Adrenal gland (tissue), 12 donors: Measurements from ENCODE around the gene SPON2. TPM values are rescaled to one million over a fixed set of nuclear protein-coding genes. Genes with fewer than 3 reads are reported as not detected.
A peak's percentile ranks its signal among the peaks of the same experiment; 100 is the strongest.

Experiments
- DNase-seq, 7 donors: peaks; one replicate each; pipeline ENCODE4 v3.0.0-alpha.2; 2019 to 2020
- H3K27ac ChIP-seq, 5 donors: fragments of 200-600 bp; sonication (generic) in 4 of 5; 1 replicate in 3 of 5; 2 replicates in 2 of 5; pipeline versions ENCODE4 v1.5.1 to v1.8.0; 2016 to 2020; ENCODE audit warnings: mild to moderate bottlenecking in 1 of 5
- H3K27me3 ChIP-seq: fragments of 200-600 bp; 2 replicates; pipeline ENCODE4 v1.8.0; 2021
- H3K36me3 ChIP-seq, 2 donors: fragments of 200-600 bp; replicated peaks in 1 of 2; 1 replicate in 1 of 2; 2 replicates in 1 of 2; pipeline versions ENCODE4 v1.5.1 to v1.8.0; 2018 to 2022
- H3K4me1 ChIP-seq, 2 donors: fragments of 200-600 bp; replicated peaks in 1 of 2; 1 replicate in 1 of 2; 2 replicates in 1 of 2; pipeline versions ENCODE4 v1.5.1 to v1.8.0; 2018 to 2021
- H3K4me3 ChIP-seq, 4 donors: fragments of 200-600 bp; sonication (generic) in 3 of 4; one replicate each; pipeline ENCODE4 v1.5.1; 2016 to 2018
- H3K9me3 ChIP-seq, 3 donors: fragments of 200-600 bp; sonication (generic) in 1 of 3; replicated peaks in 1 of 3; 1 replicate in 2 of 3; 2 replicates in 1 of 3; pipeline versions ENCODE4 v1.5.1 to v1.8.0; 2016 to 2021
- POLR2A ChIP-seq, 2 donors: fragments of 450-650 bp; IDR thresholded peaks; one replicate each; pipeline ENCODE4 v1.6.1; 2017; ENCODE audit warnings: antibody characterized with exemption in 2 of 2, mild to moderate bottlenecking in 2 of 2, moderate library complexity in 1 of 2
- WGBS, 4 donors: extraction: QIAGEN DNeasy Blood & Tissue Kit in 2 of 4; methylation state at CpG; one replicate each; pipeline versions ENCODE4 v1.1.5 to v1.1.7; 2013 to 2017; 5-methylcytosine and 5-hydroxymethylcytosine counted together
- intact Hi-C, 2 donors: fragments of 100-400 bp; cut with DNase I; formaldehyde crosslinking; loops; one replicate each; pipeline versions ENCODE4 v1.14.1 to v1.15.0; 2022 to 2023
- polyA plus RNA-seq, 3 donors: library from polyadenylated mRNA; stranded (reverse); fragments of 200-250 nt in 2 of 3; fragments of 350-450 nt in 1 of 3; fragmentation: Illumina TruSeq in 1 of 3; extraction: RNeasy Lipid Tissue Mini Kit (QIAGEN cat#74804) in 1 of 3; gene quantifications; one replicate each; pipeline ENCODE4 v1.2.3, GENCODE V29; 2013 to 2014
- total RNA-seq, 9 donors: library from RNA; depleted of rRNA in 4 of 9; stranded (reverse); fragments of >200 nt in 4 of 9; fragments of 120-200 nt in 1 of 9; fragmentation: NEBNext Ultra II Directional in 1 of 9; extraction: Animal tissue kit (Norgen Biotek cat#: 25700) in 1 of 9; gene quantifications; one replicate each; pipeline versions ENCODE4 v1.1.0 to v1.2.4, GENCODE V29; 2013 to 2023
- TF ChIP-seq, protein P1 (sequence below), 6 experiments: fragments of 450-650 bp in 4 of 6; fragments of 200-600 bp in 2 of 6; sonication (generic) in 1 of 6; IDR thresholded peaks; 1 replicate in 5 of 6; 2 replicates in 1 of 6; pipeline versions ENCODE4 v1.5.1 to v1.8.0; 2016 to 2021; ENCODE audit warnings: antibody characterized with exemption in 6 of 6, mild to moderate bottlenecking in 2 of 6, moderate library complexity in 1 of 6
- donor health status: healthy with polysubstance abuse.
- donor health status: Bipolar disorder and iron deficiency.
- donor health status: DM: yes; HTN: yes; CAD: no.
- donor health status: DM: no; HTN: no; CAD: no.
- donor health status: DM: no; HTN: no; CAD: no.
- donor health status: DM: yes; HTN: yes; CAD: no.

SPON2 gene
- total and polyA plus RNA-seq, 12 donors, result 4.1 to 206 (median 73.3) TPM

DNA sequence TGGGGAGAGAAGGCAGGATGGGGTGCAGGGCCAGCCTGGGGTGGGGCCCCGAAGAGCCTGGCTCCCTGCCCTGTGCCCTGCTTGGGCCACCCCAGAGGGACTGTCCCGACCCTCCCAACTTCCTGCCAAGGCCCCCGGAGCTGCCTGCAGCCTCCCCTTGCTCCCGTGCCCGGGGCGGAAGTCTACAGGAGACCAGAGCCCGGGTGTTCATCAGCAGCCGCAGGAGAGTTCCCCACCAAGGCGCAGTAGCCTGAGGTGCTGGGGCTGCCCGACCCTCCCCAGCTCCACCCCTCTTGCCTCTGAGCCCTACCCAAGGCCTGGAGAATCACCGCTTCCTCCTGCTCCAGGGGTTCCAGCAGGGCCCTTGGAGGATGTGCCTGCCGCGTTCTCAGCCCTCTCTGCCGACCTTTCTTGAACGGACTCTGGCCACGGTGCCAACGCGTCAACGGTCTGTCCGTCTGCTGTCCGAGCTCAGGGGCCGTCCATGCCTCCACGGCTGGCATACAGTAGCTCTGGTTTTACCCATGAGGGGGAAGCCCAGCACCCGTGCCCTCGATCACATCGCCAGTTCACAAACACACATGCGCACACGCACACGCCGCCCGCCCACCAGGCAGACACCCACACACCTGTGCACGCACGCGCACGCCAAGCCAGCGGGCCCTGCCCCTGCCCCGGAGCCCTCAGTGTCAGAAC, 36.0 kb upstream of the SPON2 start:
- intact Hi-C loops, result no loop called here
- DNase-seq, result peak in 5 of 7 donors; percentile 10 to 55 (median 27)
- TF ChIP-seq POLR2A (IDR thresholded peaks at IDR 0.05), result no peak
- TF ChIP-seq, protein P1, sequence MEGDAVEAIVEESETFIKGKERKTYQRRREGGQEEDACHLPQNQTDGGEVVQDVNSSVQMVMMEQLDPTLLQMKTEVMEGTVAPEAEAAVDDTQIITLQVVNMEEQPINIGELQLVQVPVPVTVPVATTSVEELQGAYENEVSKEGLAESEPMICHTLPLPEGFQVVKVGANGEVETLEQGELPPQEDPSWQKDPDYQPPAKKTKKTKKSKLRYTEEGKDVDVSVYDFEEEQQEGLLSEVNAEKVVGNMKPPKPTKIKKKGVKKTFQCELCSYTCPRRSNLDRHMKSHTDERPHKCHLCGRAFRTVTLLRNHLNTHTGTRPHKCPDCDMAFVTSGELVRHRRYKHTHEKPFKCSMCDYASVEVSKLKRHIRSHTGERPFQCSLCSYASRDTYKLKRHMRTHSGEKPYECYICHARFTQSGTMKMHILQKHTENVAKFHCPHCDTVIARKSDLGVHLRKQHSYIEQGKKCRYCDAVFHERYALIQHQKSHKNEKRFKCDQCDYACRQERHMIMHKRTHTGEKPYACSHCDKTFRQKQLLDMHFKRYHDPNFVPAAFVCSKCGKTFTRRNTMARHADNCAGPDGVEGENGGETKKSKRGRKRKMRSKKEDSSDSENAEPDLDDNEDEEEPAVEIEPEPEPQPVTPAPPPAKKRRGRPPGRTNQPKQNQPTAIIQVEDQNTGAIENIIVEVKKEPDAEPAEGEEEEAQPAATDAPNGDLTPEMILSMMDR (IDR thresholded peaks at IDR 0.05), result no peak
- 67 to 85% (median 74%) methylated on average over 18 to 37 of the region's 37 CpGs for WGBS, 4 donors
- H3K36me3 ChIP-seq, result peaks cover 0 to 21% of the 10 kb centered on the region in 2 donors
- peaks cover 0 to 45% of the 10 kb centered on the region in 2 donors for H3K4me1 ChIP-seq
- no peaks in the 10 kb centered on the region for H3K9me3 ChIP-seq
- H3K27ac ChIP-seq, result peak overlapping the region in 3 of 5 donors; percentile 6 to 90 (median 48)
- H3K27me3 ChIP-seq, result no peaks in the 10 kb centered on the region
- H3K4me3 ChIP-seq, result no peak overlapping the region

DNA sequence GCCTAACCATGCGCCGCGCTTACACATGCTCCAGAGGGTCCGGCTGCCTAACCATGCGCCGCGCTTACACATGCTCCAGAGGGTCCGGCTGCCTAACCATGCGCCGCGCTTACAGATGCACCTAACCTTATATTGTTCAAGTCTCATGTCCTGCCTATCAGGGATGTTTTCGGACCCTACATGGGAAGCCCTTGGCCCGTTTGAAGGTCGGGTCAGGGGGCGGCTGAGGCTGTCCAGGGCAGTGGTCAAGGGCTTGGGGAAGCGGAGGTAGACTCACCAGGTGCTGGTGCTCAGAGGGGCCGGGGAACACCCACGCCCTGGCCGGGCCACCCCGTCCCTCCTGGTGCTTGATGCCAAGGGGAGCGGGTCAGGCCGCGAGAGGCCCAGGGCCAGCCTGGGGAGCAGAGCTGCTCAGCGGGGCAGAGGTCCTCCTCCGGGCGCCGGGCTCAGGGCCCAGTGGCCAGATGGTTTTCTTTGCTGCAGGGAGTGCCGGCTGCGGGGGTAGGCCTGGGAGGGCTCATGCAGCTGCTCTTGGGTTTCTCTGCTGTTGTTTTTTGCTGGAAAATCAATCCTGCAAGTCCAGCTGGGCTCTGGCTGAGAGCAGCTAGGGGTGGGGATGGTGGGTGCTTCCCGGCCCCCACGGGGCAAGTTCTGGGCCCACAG, 35.4 kb upstream of the SPON2 start:
- no peak overlapping the region for H3K4me3 ChIP-seq
- intact Hi-C loops, result no loop called here
- H3K27me3 ChIP-seq, result no peaks in the 10 kb centered on the region
- peak overlapping the region in 2 of 5 donors; percentile 48 to 90 for H3K27ac ChIP-seq
- WGBS, 4 donors, result 66 to 93% (median 83%) methylated on average over 13 to 28 of the region's 31 CpGs
- H3K9me3 ChIP-seq, result no peaks in the 10 kb centered on the region
- peaks cover 0 to 14% of the 10 kb centered on the region in 2 donors for H3K36me3 ChIP-seq
- no peak for TF ChIP-seq POLR2A (IDR thresholded peaks at IDR 0.05)
- TF ChIP-seq, protein P1 (IDR thresholded peaks at IDR 0.05), result no peak
- H3K4me1 ChIP-seq, result peaks cover 0 to 47% of the 10 kb centered on the region in 2 donors
- peak in 5 of 7 donors; percentile 34 to 72 (median 45) for DNase-seq

DNA sequence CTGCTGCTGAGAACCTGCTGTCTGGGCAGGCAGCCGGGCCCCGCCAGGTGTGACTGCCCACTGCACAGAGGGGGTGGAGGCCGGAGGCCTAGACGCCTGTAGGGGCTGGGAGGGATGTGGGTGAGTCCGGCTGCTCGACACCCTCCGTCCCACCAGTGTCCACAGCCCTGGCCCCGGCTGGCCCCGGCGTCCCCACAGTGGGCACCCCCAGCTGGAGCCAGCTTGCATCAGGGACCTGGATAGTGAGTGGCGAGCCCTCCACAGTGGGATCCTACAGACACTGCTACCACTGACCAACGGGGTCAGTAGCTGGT, 34.7 kb upstream of the SPON2 start:
- Histone ChIP-seq H3K9me3 (no peaks in the 10 kb centered on the region), H3K27me3 (no peaks in the 10 kb centered on the region), H3K4me1 (peaks cover 0 to 48% of the 10 kb centered on the region in 2 donors), H3K27ac (peak overlapping the region in 1 of 5 donors; percentile 90), H3K4me3 (no peak overlapping the region), H3K36me3 (peaks cover 0 to 8% of the 10 kb centered on the region in 2 donors)
- whole genome bisulfite sequencing, 4 donors, result 74 to 94% (median 89%) methylated on average over 2 to 12 of the region's 12 CpGs
- intact Hi-C loops, result no loop called here
- peak in 4 of 7 donors; percentile 12 to 47 (median 17) for DNase-seq
- no peak for TF ChIP-seq POLR2A (IDR thresholded peaks at IDR 0.05)
- TF ChIP-seq, protein P1 (IDR thresholded peaks at IDR 0.05), result no peak

DNA sequence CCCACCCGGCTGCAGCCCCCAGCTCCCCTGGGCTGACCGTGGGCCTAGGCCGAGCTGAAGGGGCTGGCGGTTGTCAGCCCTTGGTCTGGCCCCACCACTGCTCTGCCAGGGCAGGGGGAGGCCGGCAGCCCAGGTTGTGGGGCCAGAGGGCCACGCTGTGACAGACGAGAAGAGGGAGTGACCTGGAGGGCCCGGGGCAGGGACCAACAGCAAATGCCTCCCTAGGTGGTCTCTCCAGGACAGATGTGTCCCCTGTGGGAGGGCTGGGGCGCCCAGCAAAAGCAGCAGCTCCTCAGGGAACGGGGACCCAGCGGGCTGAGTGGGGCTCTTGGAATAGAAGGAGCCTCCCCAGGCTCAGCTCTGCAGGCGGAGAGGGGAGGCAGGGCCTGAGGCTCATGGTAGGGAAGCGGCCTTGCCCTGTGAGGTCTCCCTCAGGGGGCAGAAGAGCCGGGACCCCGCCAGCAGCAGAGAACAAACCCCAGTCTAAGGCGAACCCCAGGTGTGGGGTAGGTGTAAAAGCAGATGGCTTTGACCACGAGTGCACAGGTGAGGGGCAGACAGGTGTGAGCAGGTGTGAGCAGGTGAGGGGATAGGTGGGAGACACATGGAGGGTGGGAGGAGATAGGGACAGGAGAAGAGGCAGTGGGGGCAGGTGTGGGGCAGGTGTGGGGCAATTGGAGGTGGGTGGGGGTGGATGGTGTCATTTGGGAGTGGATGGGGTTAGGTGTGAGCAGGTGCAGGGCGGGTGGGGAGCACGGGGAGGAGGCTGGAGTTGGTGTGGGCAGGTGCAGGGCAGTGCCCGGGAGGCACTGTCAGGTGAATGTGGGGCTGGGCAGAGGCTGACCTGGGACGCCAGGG, 34.1 kb upstream of the SPON2 start:
- peak in 4 of 7 donors; percentile 12 to 42 (median 16) for DNase-seq
- Histone ChIP-seq H3K27me3 (no peaks in the 10 kb centered on the region), H3K4me1 (peaks cover 0 to 48% of the 10 kb centered on the region in 2 donors), H3K4me3 (no peak overlapping the region), H3K9me3 (no peaks in the 10 kb centered on the region), H3K36me3 (peaks cover 0 to 7% of the 10 kb centered on the region in 2 donors), H3K27ac (no peak overlapping the region)
- intact Hi-C loops, result no loop called here
- TF ChIP-seq, protein P1 (IDR thresholded peaks at IDR 0.05), result no peak
- no peak for TF ChIP-seq POLR2A (IDR thresholded peaks at IDR 0.05)
- WGBS, 4 donors, result 87 to 95% (median 90%) methylated on average over 6 to 21 of the region's 21 CpGs
